ENCODE measurements around the gene VPS11.

The VPS11 gene

GRCh38 chr11:119110439-119110838 lies 42.8 kb downstream of the VPS11 start:
- no peak overlapping the region for H3K4me3 ChIP-seq (replicated peaks; ENCODE audit: low read depth, low read length)
- DNase-seq (ENCODE audit: low read depth) = no peak
- TF ChIP-seq CTCF (IDR thresholded peaks at IDR 0.05; ENCODE audit: low read length, missing control alignments) = no peak

- no peak for DNase-seq (ENCODE audit: low read depth)
- no peak for TF ChIP-seq CTCF (IDR thresholded peaks at IDR 0.05; ENCODE audit: low read length, missing control alignments)
- H3K4me3 ChIP-seq (replicated peaks; ENCODE audit: low read depth, low read length) = no peak overlapping the region
Measured at GRCh38 chr11:119111361-119111925, 43.8 kb downstream of the VPS11 start.

- no peak for DNase-seq (ENCODE audit: low read depth)
- H3K4me3 ChIP-seq (replicated peaks; ENCODE audit: low read depth, low read length) = no peak overlapping the region
- TF ChIP-seq CTCF (IDR thresholded peaks at IDR 0.05; ENCODE audit: low read length, missing control alignments) = no peak
Measured at GRCh38 chr11:119112314-119113020, 44.8 kb downstream of the VPS11 start.

- TF ChIP-seq CTCF (IDR thresholded peaks at IDR 0.05; ENCODE audit: low read length, missing control alignments) = no peak
- DNase-seq (ENCODE audit: low read depth) = no peak
- no peak overlapping the region for H3K4me3 ChIP-seq (replicated peaks; ENCODE audit: low read depth, low read length)
Measured at GRCh38 chr11:119113716-119114115, 46.1 kb downstream of the VPS11 start.

- DNase-seq (ENCODE audit: low read depth) = no peak
- H3K4me3 ChIP-seq (replicated peaks; ENCODE audit: low read depth, low read length) = no peak overlapping the region
- TF ChIP-seq CTCF (IDR thresholded peaks at IDR 0.05; ENCODE audit: low read length, missing control alignments) = no peak
Measured at GRCh38 chr11:119114351-119114750, 46.7 kb downstream of the VPS11 start.

- TF ChIP-seq CTCF (IDR thresholded peaks at IDR 0.05; ENCODE audit: low read length, missing control alignments) = no peak
- no peak for DNase-seq (ENCODE audit: low read depth)
- no peak overlapping the region for H3K4me3 ChIP-seq (replicated peaks; ENCODE audit: low read depth, low read length)
Measured at GRCh38 chr11:119115484-119116234, 48.0 kb downstream of the VPS11 start.

Measured in fibroblast of pulmonary artery (primary cell).